Loucy (cell line): ENCODE data around the gene CCDC171.

Experiments used
- H2AFZ ChIP-seq: fragments of 200-600 bp; sonication (generic); 2 replicates; pipeline ENCODE4 v1.6.0; 2016; ENCODE audit warnings: antibody characterized with exemption, mild to moderate bottlenecking, low read length, moderate library complexity
- H3F3A ChIP-seq: fragments of 200-600 bp; 2 replicates; pipeline ENCODE4 v1.6.0; 2016; ENCODE audit warnings: antibody characterized with exemption, low read depth, mild to moderate bottlenecking
- H3K27me3 ChIP-seq: fragments of 200-600 bp; sonication (generic); 2 replicates; pipeline ENCODE4 v1.6.1; 2014; ENCODE audit warnings: low read length, mild to moderate bottlenecking; ENCODE audit not compliant: insufficient read depth, poor library complexity, severe bottlenecking
- H3K36me3 ChIP-seq: fragments of 200-600 bp; sonication (generic); 2 replicates; pipeline ENCODE4 v1.6.1; 2016; ENCODE audit warnings: low read length; ENCODE audit not compliant: insufficient read depth
- H3K4me1 ChIP-seq: fragments of 200-600 bp; sonication (generic); 2 replicates; pipeline ENCODE4 v1.5.1; 2014; ENCODE audit warnings: low read length, mild to moderate bottlenecking; ENCODE audit not compliant: insufficient read depth, poor library complexity, severe bottlenecking
- H3K4me2 ChIP-seq: fragments of 200-600 bp; sonication (generic); 2 replicates; pipeline ENCODE4 v1.6.0; 2014; ENCODE audit warnings: antibody characterized with exemption, low read length, low read depth, mild to moderate bottlenecking; ENCODE audit not compliant: poor library complexity, severe bottlenecking
- H3K4me3 ChIP-seq: fragments of 200-600 bp; sonication (generic); 2 replicates; pipeline ENCODE4 v1.5.1; 2014; ENCODE audit warnings: low read length, mild to moderate bottlenecking, mixed read lengths; ENCODE audit not compliant: poor library complexity, severe bottlenecking
- H3K79me2 ChIP-seq: fragments of 200-600 bp; sonication (generic); 2 replicates; pipeline ENCODE4 v1.6.1; 2014; ENCODE audit warnings: low read length; ENCODE audit not compliant: insufficient read depth
- H3K9ac ChIP-seq: fragments of 200-600 bp; sonication (generic); 2 replicates; pipeline ENCODE4 v1.6.0; 2014; ENCODE audit warnings: mild to moderate bottlenecking, low read depth, low read length, moderate library complexity; ENCODE audit not compliant: poor library complexity, severe bottlenecking
- H3K9me2 ChIP-seq: fragments of 200-600 bp; sonication (generic); replicated peaks from 2 replicates; pipeline ENCODE4 v1.6.1; 2016; ENCODE audit warnings: low read depth, low read length, mixed read lengths
- H3K9me3 ChIP-seq: fragments of 200-600 bp; sonication (generic); 2 replicates; pipeline ENCODE4 v1.6.1; 2014; ENCODE audit warnings: mild to moderate bottlenecking, antibody characterized with exemption, low read length, low read depth; ENCODE audit not compliant: insufficient read depth
- H4K20me1 ChIP-seq: fragments of 200-600 bp; sonication (generic); 2 replicates; pipeline ENCODE4 v1.6.0; 2014; ENCODE audit warnings: antibody characterized with exemption, low read length, mild to moderate bottlenecking; ENCODE audit not compliant: insufficient read depth, poor library complexity, severe bottlenecking
- CTCF ChIP-seq: fragments of 200-600 bp; sonication (generic); conservative IDR thresholded peaks from 2 replicates; pipeline ENCODE4 v1.5.1; 2014; ENCODE audit warnings: mild to moderate bottlenecking, antibody characterized with exemption, low read length
- EZH2phosphoT487 ChIP-seq: fragments of 200-600 bp; IDR thresholded peaks from 2 replicates; pipeline ENCODE4 v1.6.1; 2018; ENCODE audit warnings: antibody characterized with exemption, mild to moderate bottlenecking, moderate library complexity, borderline replicate concordance

Gene CCDC171

GRCh38 chr9:15755660-15756059 lies 202.8 kb downstream of the CCDC171 start:
- Histone ChIP-seq H3K9me3 (no peaks in the 10 kb centered on the region), H2AFZ (no peak overlapping the region)

GRCh38 chr9:15761551-15761950 lies 208.7 kb downstream of the CCDC171 start:
- H3K4me3 ChIP-seq: no peak overlapping the region
- no peak overlapping the region for H2AFZ ChIP-seq
- H3K4me2 ChIP-seq: no peak overlapping the region

More at GRCh38 chr9:15755660-15756059, 202.8 kb downstream of the CCDC171 start:
- Histone ChIP-seq H3K4me2 (no peak overlapping the region), H3K27me3 (no peaks in the 10 kb centered on the region), H3K9me2 (no peaks in the 10 kb centered on the region), H3F3A (no peaks in the 10 kb centered on the region), H3K4me1 (no peaks in the 10 kb centered on the region), H3K4me3 (no peak overlapping the region), H3K9ac (no peak overlapping the region), H4K20me1 (no peaks in the 10 kb centered on the region), H3K79me2 (no peaks in the 10 kb centered on the region), H3K36me3 (no peaks in the 10 kb centered on the region; the same call in 1 of the 2 replicates)
- TF ChIP-seq EZH2phosphoT487: no peak
- no peak for TF ChIP-seq CTCF

GRCh38 chr9:15763371-15763770 lies 210.5 kb downstream of the CCDC171 start:
- H3K9ac ChIP-seq: no peak overlapping the region
- no peak for TF ChIP-seq EZH2phosphoT487
- TF ChIP-seq CTCF: no peak
- H3K4me2 ChIP-seq: no peak overlapping the region
- no peaks in the 10 kb centered on the region for H4K20me1 ChIP-seq
- H3K9me3 ChIP-seq: no peaks in the 10 kb centered on the region
- H3F3A ChIP-seq: no peaks in the 10 kb centered on the region
- peaks cover 3% of the 10 kb centered on the region for H3K4me1 ChIP-seq
- H3K4me3 ChIP-seq: no peak overlapping the region
- no peak overlapping the region for H2AFZ ChIP-seq
- H3K9me2 ChIP-seq: no peaks in the 10 kb centered on the region
- no peaks in the 10 kb centered on the region for H3K27me3 ChIP-seq
- no peaks in the 10 kb centered on the region for H3K79me2 ChIP-seq
- H3K36me3 ChIP-seq: 0 out of 2 replicates have a peak, but pooled peaks cover 5% of the 10 kb centered on the region

More at GRCh38 chr9:15761551-15761950, 208.7 kb downstream of the CCDC171 start:
- no peaks in the 10 kb centered on the region for H3K9me2 ChIP-seq
- H3F3A ChIP-seq: no peaks in the 10 kb centered on the region
- no peak overlapping the region for H3K9ac ChIP-seq
- H3K27me3 ChIP-seq: no peaks in the 10 kb centered on the region
- H4K20me1 ChIP-seq: no peaks in the 10 kb centered on the region
- H3K79me2 ChIP-seq: no peaks in the 10 kb centered on the region
- TF ChIP-seq EZH2phosphoT487 (no peak), CTCF (no peak)
- peaks cover 3% of the 10 kb centered on the region for H3K4me1 ChIP-seq
- no peaks in the 10 kb centered on the region for H3K9me3 ChIP-seq
- H3K36me3 ChIP-seq: 0 out of 2 replicates have a peak, but pooled peaks cover 5% of the 10 kb centered on the region
